Right lobe of liver (tissue), 4 donors: ENCODE results near the gene KNL1.

ENCODE experiments used
- CTCF ChIP-seq, 4 donors: fragments of 200-600 bp in 3 of 4; fragments of 450-650 bp in 1 of 4; IDR thresholded peaks; one replicate each; pipeline versions ENCODE4 v1.5.1 to v1.8.0; 2016 to 2022; ENCODE audit warnings: antibody characterized with exemption in 4 of 4, mild to moderate bottlenecking in 2 of 4
- POLR2A ChIP-seq: fragments of 450-650 bp; IDR thresholded peaks from one replicate; pipeline ENCODE4 v1.6.1; 2017; ENCODE audit warnings: antibody characterized with exemption, mild to moderate bottlenecking
- donor health status: DM: no; HTN: no; CAD: no.
- donor health status: DM: no; HTN: no; CAD: no.
- donor health status: DM: no; HTN: yes; CAD: no.

GRCh38 chr15:40693904-40694687 lies 100.0 kb downstream of the KNL1 start:
- TF ChIP-seq CTCF (IDR thresholded peaks at IDR 0.05), result no peak
- no peak for TF ChIP-seq POLR2A
